ENCODE measurements around the gene KCNJ14. TPM values are rescaled to one million over a fixed set of nuclear protein-coding genes. Genes with fewer than 3 reads are reported as not detected.

Gene KCNJ14
- total RNA-seq, 1 experiment from 2014 or later = 3.6 TPM

GRCh38 chr19:48445606-48446481 is 9.5 kb upstream of the KCNJ14 start, which contains the start of gene GRWD1:
Gene GRWD1 (plus strand): TSS chr19:48445983. CDS start chr19:48446006, 23 bp downstream.
- Histone ChIP-seq H3K27me3 (replicated peaks; ENCODE audit: control insufficient read depth, insufficient read depth, low read length) (no peaks in the 10 kb centered on the region), H3K9me3 (no peaks in the 10 kb centered on the region), H3K36me3 (ENCODE audit: control insufficient read depth, insufficient read depth, low read length) (peaks cover 1% of the 10 kb centered on the region), H3K4me1 (peaks cover 10% of the 10 kb centered on the region), H3K4me3 (ENCODE audit: low read depth, low read length) (peak within 1 kb of the TSS; percentile 68)
- TF ChIP-seq, protein P1, sequence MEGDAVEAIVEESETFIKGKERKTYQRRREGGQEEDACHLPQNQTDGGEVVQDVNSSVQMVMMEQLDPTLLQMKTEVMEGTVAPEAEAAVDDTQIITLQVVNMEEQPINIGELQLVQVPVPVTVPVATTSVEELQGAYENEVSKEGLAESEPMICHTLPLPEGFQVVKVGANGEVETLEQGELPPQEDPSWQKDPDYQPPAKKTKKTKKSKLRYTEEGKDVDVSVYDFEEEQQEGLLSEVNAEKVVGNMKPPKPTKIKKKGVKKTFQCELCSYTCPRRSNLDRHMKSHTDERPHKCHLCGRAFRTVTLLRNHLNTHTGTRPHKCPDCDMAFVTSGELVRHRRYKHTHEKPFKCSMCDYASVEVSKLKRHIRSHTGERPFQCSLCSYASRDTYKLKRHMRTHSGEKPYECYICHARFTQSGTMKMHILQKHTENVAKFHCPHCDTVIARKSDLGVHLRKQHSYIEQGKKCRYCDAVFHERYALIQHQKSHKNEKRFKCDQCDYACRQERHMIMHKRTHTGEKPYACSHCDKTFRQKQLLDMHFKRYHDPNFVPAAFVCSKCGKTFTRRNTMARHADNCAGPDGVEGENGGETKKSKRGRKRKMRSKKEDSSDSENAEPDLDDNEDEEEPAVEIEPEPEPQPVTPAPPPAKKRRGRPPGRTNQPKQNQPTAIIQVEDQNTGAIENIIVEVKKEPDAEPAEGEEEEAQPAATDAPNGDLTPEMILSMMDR (IDR thresholded peaks at IDR 0.05; ENCODE audit: insufficient read depth in 1 of 2, low read depth in 1 of 2, low read length in 1 of 2, severe bottlenecking in 1 of 2, unreplicated experiment in 1 of 2) = no peak
- BruUV-seq (replicated peaks) = TSS peak; percentile 85
- Mint-ChIP-seq H3K4me1 (ENCODE audit: low read depth, unreplicated experiment) (peaks cover 21% of the 10 kb centered on the region), H3K27me3 (ENCODE audit: insufficient read depth, unreplicated experiment) (no peaks in the 10 kb centered on the region), H3K9me3 (ENCODE audit: unreplicated experiment) (no peaks in the 10 kb centered on the region), H3K36me3 (ENCODE audit: insufficient read depth, unreplicated experiment) (peaks cover 49% of the 10 kb centered on the region), H3K4me3 (ENCODE audit: unreplicated experiment) (peak within 1 kb of the TSS; percentile 97), H3K27ac (ENCODE audit: unreplicated experiment) (peak within 1 kb of the TSS; percentile 99)
- DNase-seq = peak; percentile 94 to 97
- POLR2A ChIA-PET = interaction anchor here (0.6 to 2.0 kb wide), 6 partner anchors 13 to 335 kb away, joined by 3 to 6 read pairs (median 6); partner anchors contain the start of gene PLA2G4C
- CTCF ChIA-PET = interaction anchor here (0.5 to 2.6 kb wide), 12 partner anchors 44 to 143 kb away, joined by 3 to 22 read pairs (median 4); partner anchors contain the start of genes KDELR1, SYNGR4 and TMEM143
- intact Hi-C loops (cut with micrococcal nuclease; ENCODE audit: unreplicated experiment) = loop anchor here (1.0 to 2.0 kb wide), 7 partner anchors 22 to 138 kb away; a partner anchor contains a TSS

GRCh38 chr19:48446579-48446978 is 8.8 kb upstream of the KCNJ14 start:
- intact Hi-C loops (cut with micrococcal nuclease; ENCODE audit: unreplicated experiment) = loop anchor here (1.0 to 2.0 kb wide), 2 partner anchors 22 to 28 kb away; no protein-coding TSS in a partner anchor
- H3K27me3 Mint-ChIP-seq (ENCODE audit: insufficient read depth, unreplicated experiment) = no peaks in the 10 kb centered on the region
- H3K4me1 Mint-ChIP-seq (ENCODE audit: low read depth, unreplicated experiment) = peaks cover 21% of the 10 kb centered on the region
- peaks cover 10% of the 10 kb centered on the region for H3K4me1 ChIP-seq
- no peaks in the 10 kb centered on the region for H3K9me3 Mint-ChIP-seq (ENCODE audit: unreplicated experiment)
- H3K4me3 ChIP-seq (ENCODE audit: low read depth, low read length) = peak overlapping the region; percentile 68
- peak overlapping the region; percentile 99 for H3K27ac Mint-ChIP-seq (ENCODE audit: unreplicated experiment)
- no peak for DNase-seq
- TF ChIP-seq, protein P1 (IDR thresholded peaks at IDR 0.05; ENCODE audit: insufficient read depth in 1 of 2, low read depth in 1 of 2, low read length in 1 of 2, severe bottlenecking in 1 of 2, unreplicated experiment in 1 of 2) = no peak
- CTCF ChIA-PET = interaction anchor here (0.5 to 2.6 kb wide), 7 partner anchors 43 to 142 kb away, joined by 3 to 22 read pairs (median 6); partner anchors contain the start of gene KDELR1
- BruUV-seq (replicated peaks) = no TSS peak
- peak overlapping the region; percentile 97 for H3K4me3 Mint-ChIP-seq (ENCODE audit: unreplicated experiment)
- peaks cover 56% of the 10 kb centered on the region for H3K36me3 Mint-ChIP-seq (ENCODE audit: insufficient read depth, unreplicated experiment)
- H3K27me3 ChIP-seq (replicated peaks; ENCODE audit: control insufficient read depth, insufficient read depth, low read length) = no peaks in the 10 kb centered on the region
- H3K36me3 ChIP-seq (ENCODE audit: control insufficient read depth, insufficient read depth, low read length) = peaks cover 1% of the 10 kb centered on the region
- POLR2A ChIA-PET = interaction anchor here (0.6 to 2.0 kb wide), 6 partner anchors 12 to 336 kb away, joined by 3 to 6 read pairs (median 6); partner anchors contain the start of gene PLA2G4C
- H3K9me3 ChIP-seq = no peaks in the 10 kb centered on the region

DNA sequence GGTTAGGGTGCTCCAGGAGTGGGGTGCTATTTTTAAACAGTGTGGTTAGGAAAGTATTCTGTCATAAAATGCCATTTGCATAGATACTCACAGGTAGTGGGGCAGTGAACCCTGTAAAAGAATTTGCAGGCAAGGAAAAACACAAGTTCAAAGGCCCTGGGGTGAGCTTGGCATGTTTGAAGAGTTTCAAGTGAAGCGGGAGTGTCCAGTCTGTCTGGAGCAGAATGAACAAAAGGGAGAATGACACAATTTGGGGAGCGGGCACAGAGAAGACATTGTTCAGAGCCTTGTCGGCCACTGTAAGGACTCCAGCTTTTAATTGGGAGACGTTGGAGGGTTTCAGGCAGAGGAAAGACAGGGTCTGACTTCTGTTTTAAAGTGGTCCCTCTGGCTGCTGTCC is 6.8 kb upstream of the KCNJ14 start:
- ChIA-PET CTCF (interaction anchor here (1.4 kb wide), 1 partner anchor 136 kb away, joined by 3 read pairs; no protein-coding TSS in a partner anchor), POLR2A (no interaction called here)
- Histone ChIP-seq H3K4me1 (peaks cover 10% of the 10 kb centered on the region), H3K4me3 (ENCODE audit: low read depth, low read length) (no peak overlapping the region), H3K36me3 (ENCODE audit: control insufficient read depth, insufficient read depth, low read length) (peaks cover 1% of the 10 kb centered on the region), H3K27me3 (replicated peaks; ENCODE audit: control insufficient read depth, insufficient read depth, low read length) (no peaks in the 10 kb centered on the region), H3K9me3 (no peaks in the 10 kb centered on the region)
- BruUV-seq (replicated peaks) = no TSS peak
- DNase-seq = no peak
- peaks cover 75% of the 10 kb centered on the region for H3K36me3 Mint-ChIP-seq (ENCODE audit: insufficient read depth, unreplicated experiment)
- H3K27ac Mint-ChIP-seq (ENCODE audit: unreplicated experiment) = no peak overlapping the region
- H3K9me3 Mint-ChIP-seq (ENCODE audit: unreplicated experiment) = no peaks in the 10 kb centered on the region
- intact Hi-C loops (cut with micrococcal nuclease; ENCODE audit: unreplicated experiment) = no loop called here
- no peaks in the 10 kb centered on the region for H3K27me3 Mint-ChIP-seq (ENCODE audit: insufficient read depth, unreplicated experiment)
- TF ChIP-seq, protein P1 (IDR thresholded peaks at IDR 0.05; ENCODE audit: insufficient read depth in 1 of 2, low read depth in 1 of 2, low read length in 1 of 2, severe bottlenecking in 1 of 2, unreplicated experiment in 1 of 2) = no peak
- no peak overlapping the region for H3K4me3 Mint-ChIP-seq (ENCODE audit: unreplicated experiment)
- peaks cover 21% of the 10 kb centered on the region for H3K4me1 Mint-ChIP-seq (ENCODE audit: low read depth, unreplicated experiment)
